Endothelial cell of umbilical vein (primary cell): Measurements from ENCODE around the gene JAGN1. TPM values are rescaled to one million over a fixed set of nuclear protein-coding genes. Genes with fewer than 3 reads are reported as not detected.

Experiments used
- BruUV-seq: library from RNA; stranded (reverse); fragments of 400-500 nt; replicated peaks from 2 replicates; lab custom pipeline; 2021; lab: Mats Ljungman, UMichigan
- CTCF ChIA-PET: fragments of 300-600, 350-600 bp; sonication (Branson Sonifier 250); formaldehyde crosslinking; loops from one replicate; lab custom pipeline; 2021; ENCODE audit warnings: antibody characterized with exemption, inconsistent platforms; lab: Charles Lee
- POLR2A ChIA-PET: fragments of 300-600, 350-600 bp; sonication (Branson Sonifier 250); formaldehyde crosslinking; loops from one replicate; lab custom pipeline; 2021; ENCODE audit warnings: antibody characterized with exemption, inconsistent platforms; lab: Charles Lee
- DNase-seq: peaks from one replicate; pipeline ENCODE4 v3.0.0-alpha.2; 2011; ENCODE audit warnings: low read depth, low spot score
- FAIRE-seq: peaks from 2 replicates; lab custom pipeline; 2011; peaks lifted over from hg19 to GRCh38; lab: Jason Lieb, UNC
- H2AFZ ChIP-seq: 2 replicates; pipeline ENCODE4 v1.6.0; 2012; ENCODE audit warnings: low read depth, low read length, control low read depth, inconsistent platforms
- H3K27ac ChIP-seq: 2 replicates; pipeline ENCODE4 v1.5.1; 2011; ENCODE audit warnings: low read depth, mild to moderate bottlenecking, control low read depth, low read length, moderate library complexity; ENCODE audit not compliant: insufficient read depth
- H3K27me3 ChIP-seq, 2 experiments: 2 replicates each; pipeline versions ENCODE4 v1.6.0 to v1.6.1; 2011; ENCODE audit warnings: low read length in 2 of 2, mixed read lengths in 1 of 2; ENCODE audit not compliant: control insufficient read depth in 2 of 2, insufficient read depth in 2 of 2
- H3K36me3 ChIP-seq, 2 experiments: 2 replicates in 1 of 2; 3 replicates in 1 of 2; pipeline ENCODE4 v1.5.1; 2011; ENCODE audit warnings: low read length in 2 of 2, mild to moderate bottlenecking in 1 of 2, moderate library complexity in 1 of 2; ENCODE audit not compliant: control insufficient read depth in 2 of 2, insufficient read depth in 2 of 2; ENCODE audit errors: extremely low read depth in 1 of 2
- H3K4me1 ChIP-seq: 3 replicates; pipeline ENCODE4 v1.5.1; 2011; ENCODE audit warnings: mild to moderate bottlenecking, low read length; ENCODE audit not compliant: control insufficient read depth, insufficient read depth; ENCODE audit errors: extremely low read depth
- H3K4me2 ChIP-seq: 2 replicates; pipeline ENCODE4 v1.6.1; 2011; ENCODE audit warnings: low read length, control low read depth, mixed read lengths; ENCODE audit not compliant: insufficient read depth
- H3K4me3 ChIP-seq, 3 experiments: fragments of 200-600 bp in 1 of 3; sonication (generic), shearing (Covaris generic) in 1 of 3; replicated peaks in 1 of 3; 2 replicates each; pipeline ENCODE4 v1.5.1; 2011 to 2016; ENCODE audit warnings: control low read depth in 3 of 3, low read length in 3 of 3, mild to moderate bottlenecking in 2 of 3, inconsistent platforms in 1 of 3, low read depth in 1 of 3, moderate library complexity in 1 of 3; ENCODE audit not compliant: insufficient read depth in 1 of 3
- H3K79me2 ChIP-seq: 2 replicates; pipeline ENCODE4 v1.6.0; 2012; ENCODE audit warnings: low read length, inconsistent platforms; ENCODE audit not compliant: control insufficient read depth, insufficient read depth
- H3K9ac ChIP-seq: replicated peaks from 2 replicates; pipeline ENCODE3; 2011; ENCODE audit warnings: low read length, control low read depth; ENCODE audit not compliant: insufficient read depth; ENCODE audit errors: extremely low read depth
- H3K9me1 ChIP-seq: replicated peaks from 3 replicates; pipeline ENCODE4 v1.6.0; 2011; ENCODE audit warnings: mild to moderate bottlenecking, low read length; ENCODE audit not compliant: control insufficient read depth, insufficient read depth; ENCODE audit errors: extremely low read depth
- H3K9me3 ChIP-seq: replicated peaks from 2 replicates; pipeline ENCODE4 v1.5.1; 2012; ENCODE audit warnings: low read length, inconsistent platforms; ENCODE audit not compliant: control insufficient read depth, insufficient read depth
- H4K20me1 ChIP-seq: replicated peaks from 2 replicates; pipeline ENCODE3; 2011; ENCODE audit warnings: mild to moderate bottlenecking, low read length; ENCODE audit not compliant: control insufficient read depth, insufficient read depth; ENCODE audit errors: extremely low read depth
- EZH2 ChIP-seq: IDR thresholded peaks from 2 replicates; pipeline ENCODE4 v1.6.1; 2012; ENCODE audit warnings: borderline replicate concordance, low read depth, mild to moderate bottlenecking, moderate library complexity, low read length, inconsistent platforms; ENCODE audit not compliant: severe bottlenecking
- FOS ChIP-seq: IDR thresholded peaks from 2 replicates; pipeline ENCODE4 v1.6.1; 2011; ENCODE audit warnings: mild to moderate bottlenecking, low read length, moderate library complexity, borderline replicate concordance; ENCODE audit not compliant: insufficient read depth
- GATA2 ChIP-seq: IDR thresholded peaks from 2 replicates; pipeline ENCODE4 v1.7.0; 2011; ENCODE audit warnings: low read depth, mild to moderate bottlenecking, moderate library complexity, mixed read lengths, low read length; ENCODE audit not compliant: insufficient read length, insufficient read depth
- MAX ChIP-seq: IDR thresholded peaks from 2 replicates; pipeline ENCODE4 v1.6.1; 2011; ENCODE audit not compliant: insufficient read depth, insufficient read length
- POLR2A ChIP-seq: IDR thresholded peaks from 2 replicates; pipeline ENCODE4 v1.6.1; 2012; ENCODE audit warnings: low read depth, mild to moderate bottlenecking, control low read depth, low read length
- POLR2AphosphoS5 ChIP-seq: IDR thresholded peaks from 2 replicates; pipeline ENCODE4 v1.6.1; 2012; ENCODE audit warnings: low read depth, mild to moderate bottlenecking, control low read depth, low read length, moderate library complexity; ENCODE audit not compliant: insufficient read depth
- dilution Hi-C: fragments of 300-500 bp; cut with MboI; formaldehyde crosslinking; loops from one replicate; pipeline ENCODE4 v1.15.0; 2019; ENCODE audit warnings: low sequenced_read_pairs; ENCODE audit not compliant: extremely low pct_ligation_motif_present
- intact Hi-C: fragments of 100-400 bp; cut with micrococcal nuclease; formaldehyde crosslinking; loops from one replicate; pipeline ENCODE4 v1.10.0; 2022
- polyA plus RNA-seq, 4 experiments: library from polyadenylated mRNA; depleted of rRNA in 3 of 4; stranded (reverse) in 3 of 4; unstranded in 1 of 4; fragments of >200 nt; gene quantifications; 2 replicates each; pipeline versions ENCODE4 v1.2.1 to v1.2.3, GENCODE V29; 2011 to 2012; ENCODE audit warnings: missing spikeins in 1 of 4
- total RNA-seq: library from RNA; stranded (reverse); gene quantifications from 2 replicates; pipeline ENCODE4 v1.2.3, GENCODE V29; 2021

Gene JAGN1
- total and polyA plus RNA-seq, 2 donors (not counting 3 experiments of a cell fraction or from before 2014, with no cell fraction given), result 29.6 to 46.5 TPM

DNA sequence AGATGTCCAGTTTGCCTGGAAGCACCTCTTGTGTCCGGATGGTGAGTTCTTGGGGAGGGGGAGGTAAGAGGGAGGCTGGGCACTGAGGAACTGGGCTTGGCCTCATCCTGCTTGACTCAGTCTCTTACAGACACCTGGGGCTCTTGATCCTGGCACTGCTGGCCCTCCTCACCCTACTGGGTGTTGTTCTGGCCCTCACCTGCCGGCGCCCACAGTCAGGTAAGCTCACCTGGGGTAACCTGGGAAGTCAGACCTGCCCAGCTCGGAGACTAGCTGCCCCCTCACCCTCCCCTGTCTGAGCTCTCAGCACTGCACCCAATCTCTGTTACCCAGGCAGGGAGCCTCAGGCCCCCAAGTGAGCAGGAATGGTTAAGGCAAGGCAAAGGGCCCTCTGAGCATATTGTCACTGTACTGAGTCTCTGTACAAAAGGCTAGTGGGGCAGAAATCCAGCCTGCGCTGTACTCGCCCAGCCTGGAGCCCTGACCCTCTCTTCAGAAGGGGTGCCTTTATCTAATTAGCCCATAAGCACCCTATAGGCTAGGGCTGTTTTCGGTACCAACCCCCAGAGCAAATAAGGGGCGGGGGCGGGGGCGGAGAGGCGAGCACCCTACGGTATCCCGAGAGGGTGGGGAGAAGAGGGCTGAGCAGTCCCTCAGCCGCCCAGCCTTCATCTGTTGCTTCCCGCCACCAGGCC, 24.3 kb downstream of the JAGN1 start:
- H3K9ac ChIP-seq, result no peak overlapping the region
- H3K4me1 ChIP-seq, result peaks cover 13% of the 10 kb centered on the region
- H3K4me2 ChIP-seq, result peak overlapping the region; percentile 34
- H4K20me1 ChIP-seq, result no peaks in the 10 kb centered on the region
- H3K27me3 ChIP-seq, result no peaks in the 10 kb centered on the region
- no peak overlapping the region for H3K27ac ChIP-seq
- H3K9me3 ChIP-seq, result no peaks in the 10 kb centered on the region
- FAIRE-seq, result peak; percentile 18
- no peak for DNase-seq
- ChIA-PET CTCF (interaction anchor here (0.7 to 1.3 kb wide), 6 partner anchors 9 to 66 kb away, joined by 3 to 4 read pairs (median 3); no protein-coding TSS in a partner anchor), POLR2A (no interaction called here)
- H3K9me1 ChIP-seq, result no peaks in the 10 kb centered on the region
- H2AFZ ChIP-seq, result peak overlapping the region; percentile 80
- dilution Hi-C loops (no loop called here), intact Hi-C loops (loop anchor here (1.0 kb wide), 3 partner anchors 24 to 52 kb away; partner anchors contain the start of gene JAGN1)
- BruUV-seq, result no TSS peak
- TF ChIP-seq MAX (no peak), GATA2 (no peak), POLR2A (no peak), POLR2AphosphoS5 (no peak), FOS (no peak), EZH2 (no peak)
- no peaks in the 10 kb centered on the region for H3K79me2 ChIP-seq
- H3K36me3 ChIP-seq, result no peaks in the 10 kb centered on the region
- peak overlapping the region in 1 of 3 experiments; percentile 39 for H3K4me3 ChIP-seq
